Central memory CD8-positive, alpha-beta T cell (primary cell): ENCODE measurements around the gene IGLL5.
A peak's percentile ranks its signal among the peaks of the same experiment; 100 is the strongest.

Experiments used
- ATAC-seq: fragments of 150-1000 bp; cut with Tn5 transposase; replicated peaks from 2 replicates; pipeline ENCODE4 v1.10.0; 2022; ENCODE audit warnings: mild to moderate bottlenecking, moderate FRiP score, moderate number of reproducible peaks; ENCODE audit not compliant: poor library complexity, severe bottlenecking; ENCODE audit errors: extremely low read depth
- DNase-seq, 2 donors: peaks; one replicate each; pipeline ENCODE4 v3.0.0; 2021; ENCODE audit warnings: low spot score in 2 of 2
- H3K27ac Mint-ChIP-seq: one replicate; pipeline ENCODE4 v1.8.0; 2022; ENCODE audit warnings: low read depth, mild to moderate bottlenecking, moderate library complexity, mixed read lengths
- H3K27me3 Mint-ChIP-seq: one replicate; pipeline ENCODE4 v1.8.0; 2022; ENCODE audit warnings: mixed read lengths
- H3K36me3 Mint-ChIP-seq: one replicate; pipeline ENCODE4 v1.8.0; 2022; ENCODE audit warnings: mild to moderate bottlenecking, moderate library complexity, mixed read lengths; ENCODE audit not compliant: insufficient read depth
- H3K4me1 Mint-ChIP-seq: one replicate; pipeline ENCODE4 v1.8.0; 2022; ENCODE audit warnings: mixed read lengths
- H3K4me3 Mint-ChIP-seq: one replicate; pipeline ENCODE4 v1.8.0; 2022; ENCODE audit warnings: mild to moderate bottlenecking, moderate library complexity, mixed read lengths
- H3K9me3 Mint-ChIP-seq: one replicate; pipeline ENCODE4 v1.8.0; 2022; ENCODE audit warnings: mixed read lengths

Gene IGLL5

DNA sequence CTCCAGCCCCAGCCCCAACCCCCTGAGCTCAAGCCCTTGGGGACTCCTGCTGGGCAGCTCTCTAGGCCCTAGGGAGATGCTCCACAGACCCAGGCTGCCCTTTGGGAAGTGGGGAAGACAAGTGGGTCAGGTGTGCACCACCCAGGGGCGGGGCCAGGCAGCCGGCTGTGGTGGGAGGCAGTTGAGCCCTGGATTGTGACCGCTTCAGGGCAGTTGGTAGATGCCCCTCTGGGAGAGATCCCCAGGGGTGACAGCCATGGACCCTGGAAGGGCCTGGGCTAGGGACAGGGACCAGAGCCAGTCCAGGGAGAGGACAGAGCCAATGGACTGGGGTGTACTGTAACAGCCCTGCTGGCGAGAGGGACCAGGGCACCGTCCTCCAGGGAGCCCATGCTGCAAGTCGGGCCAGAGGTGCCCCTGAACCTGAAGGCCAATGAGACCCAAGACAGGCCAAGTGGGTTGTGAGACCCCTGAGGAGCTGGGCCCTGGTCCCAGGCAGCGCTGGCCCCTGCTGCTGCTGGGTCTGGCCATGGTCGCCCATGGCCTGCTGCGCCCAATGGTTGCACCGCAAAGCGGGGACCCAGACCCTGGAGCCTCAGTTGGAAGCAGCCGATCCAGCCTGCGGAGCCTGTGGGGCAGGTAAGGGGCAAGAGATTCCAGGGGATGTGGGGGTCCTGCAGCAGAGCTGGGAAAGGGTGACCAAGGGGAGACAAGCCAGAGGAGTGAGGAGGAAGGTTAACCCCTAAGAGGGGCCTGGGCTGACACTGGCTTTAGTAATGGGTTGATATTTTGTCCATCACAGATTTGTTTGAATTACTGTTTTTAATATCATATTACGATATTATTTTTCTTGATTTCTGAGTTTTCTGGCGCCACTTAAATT lies at the start of gene IGLL5:
TSS of gene IGLL5 (plus strand) at position 196 of the 883 bp plus-strand sequence. CDS start at position 434, 238 bp downstream.
- Mint-ChIP-seq H3K27me3 (peaks cover 25% of the 10 kb centered on the region), H3K27ac (no peak within 1 kb of the TSS), H3K36me3 (no peaks in the 10 kb centered on the region), H3K4me1 (peaks cover 9% of the 10 kb centered on the region), H3K4me3 (no peak within 1 kb of the TSS), H3K9me3 (no peaks in the 10 kb centered on the region)
- DNase-seq (no peak), ATAC-seq (no peak)

DNA sequence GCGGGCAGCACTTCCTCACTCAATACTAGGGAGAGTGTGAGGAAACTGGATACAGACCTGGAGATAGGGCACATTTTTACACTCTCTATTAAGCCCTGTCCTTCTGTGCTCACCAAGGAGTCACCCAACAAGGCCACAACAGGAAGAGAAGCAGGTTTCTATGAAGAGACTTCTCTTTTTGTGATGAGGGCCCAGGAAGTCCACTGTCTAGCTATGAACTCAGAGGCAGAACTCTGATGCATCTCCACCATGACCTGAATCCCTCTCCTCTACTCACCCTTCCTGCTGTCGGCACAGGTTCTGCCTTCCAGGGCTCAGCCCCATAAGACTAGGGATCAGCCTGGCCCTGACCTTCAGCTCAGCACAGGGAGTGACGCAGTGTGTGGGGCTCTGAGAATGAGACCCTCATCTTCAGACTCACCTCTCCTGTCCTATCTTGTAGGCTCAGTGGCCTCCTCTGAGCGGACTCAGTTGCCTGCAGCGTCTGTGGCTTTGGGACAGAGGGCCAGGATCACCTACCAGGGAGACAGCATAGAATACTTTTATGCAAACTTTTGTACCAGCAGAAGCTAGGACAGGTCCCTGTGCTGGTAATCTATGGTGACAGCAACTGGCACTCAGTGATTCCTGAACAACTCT lies 49.3 kb upstream of the IGLL5 start:
- DNase-seq: no peak
- peaks cover 16% of the 10 kb centered on the region for H3K4me1 Mint-ChIP-seq
- no peaks in the 10 kb centered on the region for H3K27me3 Mint-ChIP-seq
- peak overlapping the region; percentile 65 for H3K27ac Mint-ChIP-seq
- peaks cover under 1% of the 10 kb centered on the region for H3K36me3 Mint-ChIP-seq
- H3K4me3 Mint-ChIP-seq: no peak overlapping the region
- no peaks in the 10 kb centered on the region for H3K9me3 Mint-ChIP-seq
- ATAC-seq: peak; percentile 24

DNA sequence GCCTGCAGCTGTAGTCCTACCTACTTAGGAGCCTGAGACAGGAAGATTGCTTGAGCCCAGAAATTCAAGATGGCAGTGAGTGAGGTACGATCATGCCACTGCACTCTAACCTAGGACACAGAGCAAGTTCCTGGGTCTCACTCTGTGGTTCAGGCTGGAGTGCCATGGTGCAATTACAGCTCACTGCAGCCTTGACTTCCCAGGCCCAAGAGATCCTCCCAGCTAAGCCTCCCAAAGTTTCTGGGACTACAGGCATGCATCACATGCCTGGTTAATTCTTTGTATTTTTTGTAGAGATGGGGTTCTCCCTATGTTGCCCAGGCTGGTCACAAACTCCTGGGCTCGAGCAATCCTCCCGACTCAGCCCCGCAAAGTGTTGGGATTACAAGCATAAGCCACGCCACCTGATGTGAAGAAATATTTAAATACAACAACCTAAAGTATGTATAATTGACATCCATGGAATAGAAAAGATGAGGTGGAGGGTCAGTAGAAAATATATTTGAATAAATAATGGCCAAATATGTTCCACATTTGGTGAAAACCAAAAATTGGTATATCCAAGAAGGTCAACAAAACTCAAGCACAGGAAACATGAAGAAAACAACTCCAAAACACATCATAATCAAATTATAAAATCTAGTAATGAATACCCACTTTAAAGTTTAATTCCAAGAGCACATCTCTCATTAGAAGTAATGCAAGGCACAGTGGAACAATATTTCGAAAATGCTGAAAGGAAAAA lies 47.9 kb upstream of the IGLL5 start:
- no peaks in the 10 kb centered on the region for H3K9me3 Mint-ChIP-seq
- no peaks in the 10 kb centered on the region for H3K36me3 Mint-ChIP-seq
- ATAC-seq (no peak), DNase-seq (no peak)
- no peaks in the 10 kb centered on the region for H3K27me3 Mint-ChIP-seq
- peaks cover 25% of the 10 kb centered on the region for H3K4me1 Mint-ChIP-seq
- H3K4me3 Mint-ChIP-seq: no peak overlapping the region
- H3K27ac Mint-ChIP-seq: no peak overlapping the region

DNA sequence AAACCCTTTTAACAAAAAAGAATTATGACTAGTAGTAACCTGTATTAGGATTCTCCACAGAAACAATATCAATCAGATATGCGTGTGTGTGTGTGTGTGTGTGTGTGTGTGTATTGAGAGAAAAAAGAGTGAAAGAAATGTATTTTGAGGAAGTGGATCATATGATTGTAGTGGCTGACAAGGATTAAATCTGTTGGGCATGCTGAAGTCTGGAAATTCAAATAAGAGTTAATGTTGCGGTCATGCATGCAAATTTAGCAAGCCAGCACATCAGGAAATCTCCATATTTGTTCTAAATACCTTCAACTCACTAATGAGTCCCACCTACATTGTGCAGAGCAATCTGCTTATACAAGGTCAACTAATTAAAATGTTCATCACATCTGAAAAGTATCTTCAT lies 46.8 kb upstream of the IGLL5 start:
- no peak overlapping the region for H3K4me3 Mint-ChIP-seq
- peaks cover 4% of the 10 kb centered on the region for H3K9me3 Mint-ChIP-seq
- no peaks in the 10 kb centered on the region for H3K36me3 Mint-ChIP-seq
- ATAC-seq (no peak), DNase-seq (no peak)
- H3K27ac Mint-ChIP-seq: no peak overlapping the region
- peaks cover 35% of the 10 kb centered on the region for H3K4me1 Mint-ChIP-seq
- no peaks in the 10 kb centered on the region for H3K27me3 Mint-ChIP-seq

DNA sequence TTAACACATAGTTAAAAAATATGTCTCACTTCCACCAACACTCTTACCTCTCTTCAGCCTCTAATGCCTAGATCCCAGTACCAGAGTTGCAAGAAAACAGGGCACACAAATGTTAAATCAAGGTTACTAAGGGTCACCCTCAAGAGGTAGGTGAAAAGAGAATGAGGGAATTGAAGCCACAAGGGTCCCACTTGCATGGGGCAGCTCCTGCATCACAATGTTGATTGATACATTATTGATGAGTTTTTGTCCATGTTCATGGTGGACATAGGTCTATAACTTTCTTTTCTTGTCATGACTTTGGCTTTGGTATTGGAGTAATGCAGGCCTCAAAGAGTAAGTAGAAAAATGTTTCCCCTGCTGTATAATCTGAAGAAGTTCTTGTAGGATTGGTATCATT lies 46.0 kb upstream of the IGLL5 start:
- DNase-seq (no peak), ATAC-seq (no peak)
- H3K27me3 Mint-ChIP-seq: no peaks in the 10 kb centered on the region
- H3K9me3 Mint-ChIP-seq: peaks cover 7% of the 10 kb centered on the region
- no peak overlapping the region for H3K27ac Mint-ChIP-seq
- peaks cover 43% of the 10 kb centered on the region for H3K4me1 Mint-ChIP-seq
- no peaks in the 10 kb centered on the region for H3K36me3 Mint-ChIP-seq
- no peak overlapping the region for H3K4me3 Mint-ChIP-seq

DNA sequence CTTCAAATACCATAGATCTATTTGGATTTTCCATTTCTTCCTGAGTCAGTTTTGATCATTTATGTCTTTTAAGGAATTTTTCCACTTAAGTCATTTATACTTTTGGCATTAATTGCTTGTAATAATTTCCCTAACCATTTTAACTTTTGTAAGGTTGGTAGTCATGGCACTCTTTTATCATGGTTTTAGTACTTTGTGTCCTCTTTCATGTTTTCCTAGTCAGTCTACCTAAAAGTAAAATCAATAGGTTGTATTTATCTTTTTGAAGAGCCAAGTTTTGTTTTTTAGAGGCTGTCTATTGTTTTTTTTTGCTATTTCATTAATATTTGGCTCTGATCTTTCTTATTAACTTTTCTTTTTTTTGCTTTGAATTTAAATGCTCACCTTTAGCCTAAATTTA lies 45.5 kb upstream of the IGLL5 start:
- ATAC-seq (no peak), DNase-seq (no peak)
- H3K4me3 Mint-ChIP-seq: no peak overlapping the region
- H3K4me1 Mint-ChIP-seq: peaks cover 48% of the 10 kb centered on the region
- H3K27me3 Mint-ChIP-seq: no peaks in the 10 kb centered on the region
- H3K9me3 Mint-ChIP-seq: peaks cover 10% of the 10 kb centered on the region
- H3K36me3 Mint-ChIP-seq: no peaks in the 10 kb centered on the region
- H3K27ac Mint-ChIP-seq: peak overlapping the region; percentile 68

DNA sequence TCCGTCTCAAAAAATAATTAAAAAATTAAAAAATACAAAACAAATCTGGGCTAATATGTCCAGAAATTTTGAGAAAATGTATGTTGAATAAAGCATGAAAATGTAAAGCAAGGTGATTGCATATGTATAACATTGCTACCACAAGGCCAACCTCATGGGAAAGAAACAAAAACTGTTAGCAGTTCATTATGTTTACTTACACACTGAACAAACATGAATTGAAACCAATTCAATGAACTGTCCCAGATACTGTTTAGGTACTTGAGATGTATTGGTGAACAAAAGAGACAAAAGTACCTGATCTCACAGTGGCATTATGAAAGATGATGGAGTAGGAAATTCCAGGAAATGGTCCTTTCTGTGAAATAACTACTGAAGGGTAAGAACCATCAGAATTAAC lies 43.8 kb upstream of the IGLL5 start:
- peaks cover 54% of the 10 kb centered on the region for H3K4me1 Mint-ChIP-seq
- H3K9me3 Mint-ChIP-seq: peaks cover 10% of the 10 kb centered on the region
- H3K4me3 Mint-ChIP-seq: no peak overlapping the region
- peaks cover 1% of the 10 kb centered on the region for H3K36me3 Mint-ChIP-seq
- no peaks in the 10 kb centered on the region for H3K27me3 Mint-ChIP-seq
- ATAC-seq (no peak), DNase-seq (no peak)
- no peak overlapping the region for H3K27ac Mint-ChIP-seq

DNA sequence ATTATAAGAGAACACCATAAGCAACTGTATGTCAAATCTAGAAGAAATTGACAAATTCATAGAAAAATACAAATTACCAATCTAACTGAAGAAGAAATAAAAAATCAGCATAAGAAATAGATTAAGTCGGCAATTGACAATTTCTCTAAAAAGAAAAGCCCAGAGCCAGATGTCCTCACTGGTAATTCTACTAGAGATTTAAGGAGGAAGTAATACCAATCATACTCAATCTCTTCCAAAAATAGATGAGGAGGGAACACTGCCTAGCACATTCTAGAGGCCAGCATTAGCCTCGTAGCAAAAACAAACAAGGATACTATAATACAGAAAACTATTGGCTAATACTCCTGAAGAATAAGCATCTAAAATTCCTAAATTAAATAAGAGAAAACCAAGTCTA lies 40.4 kb upstream of the IGLL5 start:
- Mint-ChIP-seq H3K36me3 (peaks cover 1% of the 10 kb centered on the region), H3K4me3 (no peak overlapping the region), H3K27ac (no peak overlapping the region), H3K4me1 (peaks cover 60% of the 10 kb centered on the region), H3K27me3 (no peaks in the 10 kb centered on the region), H3K9me3 (peaks cover 10% of the 10 kb centered on the region)
- DNase-seq (no peak), ATAC-seq (no peak)

DNA sequence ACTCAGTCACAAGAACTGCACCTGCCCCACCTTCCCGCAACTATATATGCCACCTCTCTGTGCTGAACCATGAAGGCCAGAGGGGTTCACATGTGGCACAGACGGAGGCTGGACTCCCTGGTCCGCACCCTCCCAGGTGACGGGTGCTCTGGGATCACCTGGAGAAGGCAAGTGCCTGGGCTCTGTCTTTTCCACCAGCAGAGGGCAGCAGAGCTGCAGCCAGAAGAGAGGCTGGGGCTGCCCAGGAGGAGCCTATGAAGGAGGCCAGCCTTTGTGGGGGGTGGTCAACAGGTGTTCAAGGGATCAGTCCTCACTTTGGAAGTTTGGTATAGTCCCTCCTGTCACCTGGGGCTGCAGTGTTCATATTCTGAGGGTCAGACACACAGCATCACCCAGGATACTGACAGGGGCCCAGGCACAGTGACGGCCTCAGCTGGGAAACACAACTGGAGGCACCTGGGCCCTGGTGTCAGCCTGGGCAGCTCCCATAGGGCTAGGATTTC lies 39.2 kb upstream of the IGLL5 start:
- Mint-ChIP-seq H3K27ac (no peak overlapping the region), H3K27me3 (no peaks in the 10 kb centered on the region), H3K9me3 (peaks cover 10% of the 10 kb centered on the region), H3K4me3 (no peak overlapping the region), H3K36me3 (peaks cover 1% of the 10 kb centered on the region), H3K4me1 (peaks cover 67% of the 10 kb centered on the region)
- ATAC-seq: peak; percentile 64
- DNase-seq: peak; percentile 39 to 58

DNA sequence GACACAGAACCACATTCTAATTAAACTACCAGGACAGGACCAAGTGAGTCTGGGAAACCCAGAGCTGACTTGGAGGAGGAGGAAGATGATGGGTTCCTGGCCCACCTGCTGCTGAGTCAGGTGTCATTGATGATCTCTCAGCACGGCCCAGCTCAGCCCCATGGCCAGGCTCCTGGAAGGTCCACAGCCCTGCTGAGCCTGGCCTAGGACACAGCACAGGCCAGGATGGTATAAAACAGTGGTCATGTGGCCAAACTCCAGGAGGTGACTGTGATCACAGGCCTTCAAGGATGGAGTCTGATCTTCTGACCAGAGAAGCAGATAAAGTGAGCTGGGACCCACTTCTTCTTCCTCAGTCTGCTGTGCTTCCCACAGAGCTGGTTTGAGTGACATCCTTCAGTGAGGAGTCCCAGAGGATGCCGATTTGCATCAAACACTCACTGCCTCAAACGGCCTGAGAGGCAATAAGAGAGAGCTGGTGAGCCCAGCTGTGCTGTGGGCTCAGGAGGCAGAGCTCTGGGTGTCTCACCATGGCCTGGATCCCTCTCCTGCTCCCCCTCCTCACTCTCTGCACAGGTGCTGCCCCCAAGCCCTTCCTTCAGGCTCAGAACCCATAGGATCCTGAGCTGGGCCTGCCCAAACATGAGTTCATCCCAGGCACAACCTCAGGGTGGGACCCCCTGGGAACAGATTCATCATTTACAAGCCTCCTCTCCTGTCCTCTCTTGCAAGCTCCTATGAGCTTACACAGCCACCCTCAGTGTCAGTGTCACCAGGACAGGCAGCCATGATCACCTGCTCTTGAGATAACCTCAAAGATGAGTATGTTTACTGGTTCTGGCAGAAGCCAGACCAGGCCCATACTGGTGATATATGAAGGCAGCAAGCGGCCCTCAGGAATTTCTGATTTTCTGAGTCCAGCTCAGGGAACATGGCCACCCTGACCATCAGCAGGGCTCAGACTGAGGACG lies 37.7 kb upstream of the IGLL5 start:
- Mint-ChIP-seq H3K27ac (peak overlapping the region; percentile 68), H3K4me3 (no peak overlapping the region), H3K36me3 (peaks cover 1% of the 10 kb centered on the region), H3K9me3 (peaks cover 10% of the 10 kb centered on the region), H3K4me1 (peaks cover 59% of the 10 kb centered on the region), H3K27me3 (no peaks in the 10 kb centered on the region)
- no peak for DNase-seq
- no peak for ATAC-seq

DNA sequence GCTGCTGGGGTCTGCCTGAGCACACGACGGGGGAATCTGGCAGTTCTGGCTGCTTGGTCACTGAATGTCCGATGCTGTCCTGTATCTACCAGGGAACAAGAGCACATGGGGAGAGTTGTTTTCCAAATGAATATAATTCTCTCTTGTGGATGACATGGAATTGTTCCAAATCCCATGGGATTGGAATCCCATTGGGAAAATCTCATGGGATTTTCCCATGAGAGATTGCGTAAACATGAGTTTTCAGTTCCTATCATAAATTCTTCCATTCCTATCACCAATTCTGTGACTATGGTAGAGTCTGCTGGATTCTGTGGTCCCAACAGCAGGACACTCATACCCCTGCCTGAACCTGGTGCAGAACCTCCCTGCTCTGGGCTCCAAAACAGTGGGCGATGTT lies 35.6 kb upstream of the IGLL5 start:
- ATAC-seq (no peak), DNase-seq (no peak)
- H3K27me3 Mint-ChIP-seq: no peaks in the 10 kb centered on the region
- peaks cover 55% of the 10 kb centered on the region for H3K4me1 Mint-ChIP-seq
- peaks cover 1% of the 10 kb centered on the region for H3K36me3 Mint-ChIP-seq
- no peak overlapping the region for H3K27ac Mint-ChIP-seq
- no peaks in the 10 kb centered on the region for H3K9me3 Mint-ChIP-seq
- no peak overlapping the region for H3K4me3 Mint-ChIP-seq

DNA sequence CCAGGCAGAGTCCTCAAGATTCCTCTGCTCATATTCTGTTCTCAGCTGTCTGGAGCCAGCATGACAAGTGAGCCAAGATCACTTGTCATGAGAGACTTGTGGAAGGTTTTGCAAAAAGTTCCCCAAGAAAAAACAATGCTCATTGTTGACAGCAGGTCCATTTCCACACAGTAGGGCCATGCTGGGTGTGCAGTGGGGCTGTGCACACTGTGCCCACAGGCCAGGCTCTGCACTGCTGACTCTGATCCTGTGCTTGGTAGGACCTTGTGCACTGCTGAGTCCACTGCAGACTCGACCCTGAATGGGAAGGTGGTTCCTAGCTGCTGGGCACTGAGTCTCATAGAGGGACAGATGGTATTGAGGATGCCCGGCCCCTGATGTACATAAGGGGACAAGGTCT lies 33.9 kb upstream of the IGLL5 start:
- Mint-ChIP-seq H3K36me3 (peaks cover 1% of the 10 kb centered on the region), H3K4me1 (peaks cover 43% of the 10 kb centered on the region), H3K27me3 (no peaks in the 10 kb centered on the region), H3K27ac (no peak overlapping the region), H3K9me3 (no peaks in the 10 kb centered on the region), H3K4me3 (no peak overlapping the region)
- ATAC-seq (no peak), DNase-seq (no peak)
